Measurements from ENCODE around the gene SLC18A2. TPM values are rescaled to one million over a fixed set of nuclear protein-coding genes. Genes with fewer than 3 reads are reported as not detected.

The SLC18A2 gene
- total RNA-seq, 1 donor from 2014 or later, result 0.88 TPM

DNA sequence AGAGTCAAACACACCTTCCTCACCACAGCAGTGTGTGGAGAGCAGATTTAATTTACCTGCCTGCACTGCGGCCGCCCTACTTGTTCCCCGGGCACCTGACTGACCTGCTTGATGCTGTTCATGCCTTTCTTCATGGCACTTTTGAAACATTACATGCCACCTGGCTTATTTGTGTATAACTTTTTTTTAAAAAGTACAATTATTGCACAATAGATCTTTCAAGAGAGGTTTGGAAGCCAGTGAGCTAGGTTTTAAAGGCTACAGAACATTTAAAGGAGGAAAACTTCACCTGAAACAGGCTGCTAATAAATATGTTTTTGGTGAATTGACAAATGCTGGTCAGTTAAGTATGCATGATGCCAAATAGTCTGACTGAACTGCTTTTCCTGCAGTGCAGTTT is 33.1 kb downstream of the SLC18A2 start:
- H3K9me3 Mint-ChIP-seq, result no peaks in the 10 kb centered on the region
- no peaks in the 10 kb centered on the region for H3K4me1 Mint-ChIP-seq
- no peak for DNase-seq (ENCODE audit: low spot score)
- H3K4me3 ChIP-seq, result no peak overlapping the region
- peaks cover 2% of the 10 kb centered on the region for H3K36me3 Mint-ChIP-seq
- TF ChIP-seq EZH2 (IDR thresholded peaks at IDR 0.05) (no peak), EZH2phosphoT487 (IDR thresholded peaks at IDR 0.05) (no peak)
- TF ChIP-seq, protein P1, sequence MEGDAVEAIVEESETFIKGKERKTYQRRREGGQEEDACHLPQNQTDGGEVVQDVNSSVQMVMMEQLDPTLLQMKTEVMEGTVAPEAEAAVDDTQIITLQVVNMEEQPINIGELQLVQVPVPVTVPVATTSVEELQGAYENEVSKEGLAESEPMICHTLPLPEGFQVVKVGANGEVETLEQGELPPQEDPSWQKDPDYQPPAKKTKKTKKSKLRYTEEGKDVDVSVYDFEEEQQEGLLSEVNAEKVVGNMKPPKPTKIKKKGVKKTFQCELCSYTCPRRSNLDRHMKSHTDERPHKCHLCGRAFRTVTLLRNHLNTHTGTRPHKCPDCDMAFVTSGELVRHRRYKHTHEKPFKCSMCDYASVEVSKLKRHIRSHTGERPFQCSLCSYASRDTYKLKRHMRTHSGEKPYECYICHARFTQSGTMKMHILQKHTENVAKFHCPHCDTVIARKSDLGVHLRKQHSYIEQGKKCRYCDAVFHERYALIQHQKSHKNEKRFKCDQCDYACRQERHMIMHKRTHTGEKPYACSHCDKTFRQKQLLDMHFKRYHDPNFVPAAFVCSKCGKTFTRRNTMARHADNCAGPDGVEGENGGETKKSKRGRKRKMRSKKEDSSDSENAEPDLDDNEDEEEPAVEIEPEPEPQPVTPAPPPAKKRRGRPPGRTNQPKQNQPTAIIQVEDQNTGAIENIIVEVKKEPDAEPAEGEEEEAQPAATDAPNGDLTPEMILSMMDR (IDR thresholded peaks at IDR 0.05), result no peak
- no peaks in the 10 kb centered on the region for H3K79me2 ChIP-seq (ENCODE audit: low read depth)
- H3K27me3 Mint-ChIP-seq (ENCODE audit: insufficient read depth, low read depth), result no peaks in the 10 kb centered on the region
- no peak overlapping the region for H3K27ac Mint-ChIP-seq
- no peak overlapping the region for H3K9ac ChIP-seq
- H3F3A ChIP-seq (ENCODE audit: low read depth), result no peaks in the 10 kb centered on the region
- H3K9me3 ChIP-seq (ENCODE audit: low read depth), result no peaks in the 10 kb centered on the region
- H3K27ac ChIP-seq, result no peak overlapping the region
- H3K36me3 ChIP-seq, result no peaks in the 10 kb centered on the region
- H3K27me3 ChIP-seq, result no peaks in the 10 kb centered on the region
- no peak overlapping the region for H3K4me2 ChIP-seq
- H3K4me1 ChIP-seq, result no peaks in the 10 kb centered on the region
- H4K20me1 ChIP-seq (ENCODE audit: low read depth), result no peaks in the 10 kb centered on the region
- no peak overlapping the region for H2AFZ ChIP-seq (replicated peaks)
- no peak overlapping the region for H3K4me3 Mint-ChIP-seq

DNA sequence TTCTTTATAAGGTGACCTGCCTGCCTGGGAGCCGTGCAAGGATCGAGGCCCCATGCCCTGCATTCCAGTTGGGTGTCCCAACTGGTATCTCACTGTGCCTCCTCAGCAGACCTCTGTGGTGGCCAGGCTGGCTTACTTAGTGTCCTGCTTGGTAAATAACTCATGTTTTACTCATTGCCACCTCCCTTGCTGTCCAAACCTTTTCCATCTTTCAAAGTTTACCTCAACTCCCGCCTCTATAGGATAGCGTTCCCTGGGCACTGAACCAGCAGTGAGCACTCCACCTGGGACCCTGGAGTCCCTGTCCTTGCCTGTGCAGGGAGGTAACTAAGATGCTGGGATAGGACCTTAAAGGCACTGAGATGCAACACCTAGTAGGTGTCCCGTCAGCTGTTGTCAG is 33.6 kb downstream of the SLC18A2 start:
- Mint-ChIP-seq H3K27ac (no peak overlapping the region), H3K36me3 (peaks cover 2% of the 10 kb centered on the region), H3K4me1 (no peaks in the 10 kb centered on the region), H3K27me3 (ENCODE audit: insufficient read depth, low read depth) (no peaks in the 10 kb centered on the region), H3K4me3 (no peak overlapping the region), H3K9me3 (no peaks in the 10 kb centered on the region)
- Histone ChIP-seq H3K4me1 (no peaks in the 10 kb centered on the region), H3K27ac (no peak overlapping the region), H3K27me3 (no peaks in the 10 kb centered on the region), H4K20me1 (ENCODE audit: low read depth) (no peaks in the 10 kb centered on the region), H3K79me2 (ENCODE audit: low read depth) (no peaks in the 10 kb centered on the region), H3K4me3 (no peak overlapping the region), H3K36me3 (no peaks in the 10 kb centered on the region), H3K4me2 (no peak overlapping the region), H3K9ac (no peak overlapping the region), H2AFZ (replicated peaks) (no peak overlapping the region), H3F3A (ENCODE audit: low read depth) (no peaks in the 10 kb centered on the region), H3K9me3 (ENCODE audit: low read depth) (no peaks in the 10 kb centered on the region)
- TF ChIP-seq EZH2phosphoT487 (IDR thresholded peaks at IDR 0.05) (no peak), EZH2 (IDR thresholded peaks at IDR 0.05) (no peak)
- no peak for DNase-seq (ENCODE audit: low spot score)

DNA sequence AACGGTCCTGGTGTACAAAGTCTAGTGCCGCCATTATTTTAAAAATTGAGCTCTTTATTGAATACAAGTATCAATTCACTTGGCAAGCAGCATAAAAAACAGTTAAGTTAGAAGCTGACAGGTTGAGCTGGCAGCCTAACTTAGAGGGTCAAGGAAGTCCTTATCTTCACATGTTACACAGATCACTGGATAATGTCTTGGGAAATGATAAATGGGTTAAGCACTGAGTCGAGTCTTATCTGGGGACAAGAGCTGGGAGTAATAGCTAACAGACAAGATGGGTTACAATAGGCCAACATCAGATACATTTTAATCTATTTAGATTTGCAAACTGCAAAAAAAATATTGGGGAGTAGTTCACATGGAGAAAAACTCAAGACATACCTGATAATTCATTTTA is 34.2 kb downstream of the SLC18A2 start:
- Mint-ChIP-seq H3K4me1 (no peaks in the 10 kb centered on the region), H3K4me3 (no peak overlapping the region), H3K27me3 (ENCODE audit: insufficient read depth, low read depth) (no peaks in the 10 kb centered on the region), H3K9me3 (no peaks in the 10 kb centered on the region), H3K27ac (no peak overlapping the region), H3K36me3 (peaks cover 2% of the 10 kb centered on the region)
- no peaks in the 10 kb centered on the region for H3F3A ChIP-seq (ENCODE audit: low read depth)
- TF ChIP-seq EZH2phosphoT487 (IDR thresholded peaks at IDR 0.05), result no peak
- TF ChIP-seq, protein P1 (IDR thresholded peaks at IDR 0.05), result no peak
- no peak for TF ChIP-seq EZH2 (IDR thresholded peaks at IDR 0.05)
- no peak overlapping the region for H2AFZ ChIP-seq (replicated peaks)
- no peaks in the 10 kb centered on the region for H4K20me1 ChIP-seq (ENCODE audit: low read depth)
- no peaks in the 10 kb centered on the region for H3K36me3 ChIP-seq
- H3K27me3 ChIP-seq, result no peaks in the 10 kb centered on the region
- H3K4me2 ChIP-seq, result no peak overlapping the region
- no peaks in the 10 kb centered on the region for H3K9me3 ChIP-seq (ENCODE audit: low read depth)
- H3K4me3 ChIP-seq, result no peak overlapping the region
- no peak overlapping the region for H3K27ac ChIP-seq
- no peak overlapping the region for H3K9ac ChIP-seq
- no peaks in the 10 kb centered on the region for H3K79me2 ChIP-seq (ENCODE audit: low read depth)
- H3K4me1 ChIP-seq, result no peaks in the 10 kb centered on the region
- DNase-seq (ENCODE audit: low spot score), result no peak

DNA sequence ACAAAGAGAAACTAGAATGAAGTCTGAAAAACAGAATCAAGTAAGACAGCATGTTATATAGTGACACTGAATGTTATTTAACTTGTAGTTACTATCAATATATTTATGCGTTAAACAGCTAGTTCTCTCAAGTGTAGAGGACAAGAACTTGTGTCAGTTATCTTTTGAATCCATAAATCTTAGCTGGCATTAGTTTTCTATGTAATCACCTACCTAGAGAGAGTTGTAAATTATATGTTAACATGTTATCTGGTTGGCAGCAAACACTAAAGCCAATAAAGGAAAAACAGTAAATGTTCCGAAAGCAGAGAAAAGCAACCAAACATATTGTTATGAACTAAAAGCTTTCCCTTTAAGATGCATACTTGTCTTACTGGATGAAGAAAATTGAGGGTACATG is 36.8 kb downstream of the SLC18A2 start:
- no peak overlapping the region for H3K27ac Mint-ChIP-seq
- H3K4me2 ChIP-seq, result no peak overlapping the region
- H3K27me3 Mint-ChIP-seq (ENCODE audit: insufficient read depth, low read depth), result no peaks in the 10 kb centered on the region
- TF ChIP-seq, protein P1 (IDR thresholded peaks at IDR 0.05), result no peak
- TF ChIP-seq EZH2 (IDR thresholded peaks at IDR 0.05) (no peak), EZH2phosphoT487 (IDR thresholded peaks at IDR 0.05) (no peak)
- no peak overlapping the region for H3K27ac ChIP-seq
- H3K79me2 ChIP-seq (ENCODE audit: low read depth), result no peaks in the 10 kb centered on the region
- no peaks in the 10 kb centered on the region for H3K36me3 ChIP-seq
- no peaks in the 10 kb centered on the region for H3K4me1 ChIP-seq
- no peaks in the 10 kb centered on the region for H3K27me3 ChIP-seq
- no peaks in the 10 kb centered on the region for H3K4me1 Mint-ChIP-seq
- H2AFZ ChIP-seq (replicated peaks), result no peak overlapping the region
- H3K9ac ChIP-seq, result no peak overlapping the region
- DNase-seq (ENCODE audit: low spot score), result no peak
- H3K9me3 ChIP-seq (ENCODE audit: low read depth), result no peaks in the 10 kb centered on the region
- no peak overlapping the region for H3K4me3 ChIP-seq
- H3K36me3 Mint-ChIP-seq, result peaks cover 2% of the 10 kb centered on the region
- H3K9me3 Mint-ChIP-seq, result no peaks in the 10 kb centered on the region
- H4K20me1 ChIP-seq (ENCODE audit: low read depth), result no peaks in the 10 kb centered on the region
- no peaks in the 10 kb centered on the region for H3F3A ChIP-seq (ENCODE audit: low read depth)
- no peak overlapping the region for H3K4me3 Mint-ChIP-seq
